NCI-H1048 (cell line): ENCODE data around the gene RFPL3.
"Not testable (repeated sequence)": the region's sequence is repeated elsewhere in the genome, so short reads cannot be mapped to it uniquely, and the experiment has no call there.

Experiments used
- DNase-seq: peaks from one replicate; lab custom pipeline; 2025; lab: John Stamatoyannopoulos, UW

RFPL3 gene

DNA sequence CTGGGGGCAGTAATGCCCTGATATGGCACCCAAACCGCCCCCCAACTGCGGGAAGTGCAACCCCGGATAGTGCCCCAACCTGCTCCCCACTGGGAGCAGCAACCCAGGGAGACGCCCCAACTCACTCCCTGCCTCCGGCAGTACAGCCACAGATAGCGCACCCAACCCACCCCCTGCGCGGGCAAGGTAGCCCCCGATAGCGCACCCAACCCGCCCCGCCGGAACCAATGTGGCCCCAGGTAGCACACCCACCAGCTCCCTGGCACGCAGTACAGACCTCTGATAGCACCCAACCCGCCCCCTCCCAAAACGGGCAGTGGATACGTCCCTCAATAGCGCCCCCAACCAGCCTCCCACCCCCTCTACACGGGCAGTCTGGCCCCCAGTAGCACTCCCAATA, 3.8 kb upstream of the RFPL3 start:
- DNase-seq, result no peak

DNA sequence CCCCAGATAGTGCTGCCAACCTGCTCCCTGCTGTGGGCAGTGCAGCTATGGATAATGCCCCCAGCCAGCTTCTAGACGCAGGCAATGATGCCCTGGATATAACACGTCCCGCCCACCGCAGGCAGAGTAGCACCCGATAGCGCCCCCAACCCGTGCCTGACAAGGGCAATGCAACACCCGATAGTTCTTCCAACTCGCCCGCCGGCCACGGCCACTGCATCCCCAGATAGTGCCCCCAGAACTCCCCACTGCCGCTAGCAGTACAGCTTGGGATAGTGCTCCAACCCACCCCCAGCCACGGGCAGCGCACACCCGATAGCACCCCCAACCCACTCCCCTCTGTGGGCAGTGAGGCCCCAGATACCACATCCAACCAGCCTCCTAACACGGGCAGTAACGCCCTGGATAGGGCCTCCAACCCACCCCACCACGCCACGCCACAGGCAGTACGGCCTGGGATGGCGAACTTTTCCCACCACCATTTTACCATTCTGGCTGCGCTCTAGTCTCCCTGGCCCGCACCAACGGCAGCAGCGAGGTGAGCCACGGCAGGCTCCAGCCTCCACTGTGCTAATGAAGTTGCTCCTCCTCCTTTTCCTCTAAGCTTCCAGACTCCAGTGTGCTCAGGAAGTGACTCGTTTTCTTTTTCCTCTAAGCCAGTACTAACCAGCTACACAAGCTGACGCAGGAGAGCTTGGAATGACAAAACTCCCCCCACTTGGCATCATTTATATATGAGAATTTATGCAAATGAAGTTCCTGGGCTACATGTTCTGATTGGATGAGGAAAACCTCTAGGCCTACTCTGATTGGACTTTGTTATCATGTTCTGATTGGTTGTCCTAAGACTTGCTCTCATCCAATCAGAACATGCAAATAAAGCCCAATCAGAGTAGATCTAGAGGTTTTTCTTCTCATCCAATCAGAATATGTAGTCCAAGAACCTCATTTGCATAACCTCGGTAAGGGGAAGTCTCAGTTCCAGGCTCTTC, 3.0 kb upstream of the RFPL3 start:
- DNase-seq, result no peak

DNA sequence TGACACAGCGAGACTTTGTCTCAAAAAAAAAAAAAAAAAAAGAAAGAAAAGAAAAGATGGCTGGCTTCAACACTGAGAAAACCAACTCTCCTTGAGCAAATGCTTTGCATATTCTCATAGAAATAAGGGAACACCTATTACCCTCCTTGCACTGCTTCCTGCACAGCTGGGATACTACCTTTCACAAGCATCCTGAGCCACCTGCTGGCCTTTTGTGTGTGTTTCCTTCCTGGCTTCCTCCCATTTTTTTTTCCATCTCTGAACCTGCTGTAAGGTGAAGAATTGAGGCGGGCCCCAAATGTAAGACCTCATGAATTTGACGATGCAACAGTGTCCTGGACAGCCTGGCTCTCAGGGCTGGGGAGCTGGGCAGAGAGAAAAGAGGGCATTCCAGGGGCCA, 1.9 kb upstream of the RFPL3 start:
- no peak for DNase-seq

DNA sequence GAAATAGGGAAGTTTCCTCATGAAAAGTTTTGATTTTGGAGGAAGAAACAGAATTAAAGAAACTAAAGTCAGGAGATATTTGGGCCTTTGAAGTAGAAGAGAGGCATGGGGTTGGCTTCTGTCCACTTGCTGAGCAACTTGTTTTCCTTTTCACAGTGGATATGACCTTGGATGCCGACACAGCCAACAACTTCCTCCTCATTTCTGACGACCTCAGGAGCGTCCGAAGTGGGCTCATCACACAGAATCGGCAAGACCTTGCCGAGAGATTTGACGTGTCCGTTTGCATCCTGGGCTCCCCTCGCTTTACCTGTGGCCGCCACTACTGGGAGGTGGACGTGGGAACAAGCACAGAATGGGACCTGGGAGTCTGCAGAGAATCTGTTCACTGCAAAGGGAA, 2.4 kb downstream of the RFPL3 start:
- not testable (repeated sequence) for DNase-seq

DNA sequence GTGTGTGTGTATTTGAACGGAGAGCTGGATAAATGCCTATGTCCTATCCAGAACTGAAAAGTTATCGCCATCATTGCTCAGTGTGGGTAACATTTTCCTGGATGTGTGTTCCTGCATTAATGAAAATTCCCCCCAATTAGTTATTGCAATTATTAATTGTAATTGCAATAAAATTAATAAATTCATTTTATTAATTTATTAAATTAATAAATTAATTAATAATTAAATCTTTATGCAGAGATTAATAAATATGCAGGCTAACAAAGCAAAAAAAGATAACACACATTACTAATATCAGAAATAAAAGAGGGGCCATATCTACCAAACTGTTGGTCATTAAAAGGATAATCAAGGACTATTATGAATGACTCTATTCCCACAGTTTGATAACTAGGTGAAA, 3.6 kb downstream of the RFPL3 start:
- DNase-seq, result no peak

DNA sequence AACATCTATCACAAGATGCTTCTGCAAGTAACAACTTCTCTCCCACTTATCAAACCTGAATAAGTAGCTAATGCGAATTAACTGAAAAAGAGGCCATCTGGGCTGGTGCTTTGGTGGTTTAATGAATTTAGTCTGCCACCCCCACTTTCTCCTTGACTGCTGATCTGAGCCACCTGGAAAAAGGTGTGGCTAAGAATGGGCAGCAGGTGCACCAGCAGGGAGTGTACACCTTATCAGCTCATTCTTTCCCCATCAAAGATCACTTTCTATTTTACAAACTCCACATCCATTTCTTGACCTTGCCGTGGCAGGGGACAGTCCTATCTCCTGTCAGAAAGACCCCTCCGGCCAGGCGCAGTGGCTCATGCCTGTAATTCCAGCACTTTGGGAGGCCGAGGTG, 6.5 kb downstream of the RFPL3 start:
- no peak for DNase-seq

DNA sequence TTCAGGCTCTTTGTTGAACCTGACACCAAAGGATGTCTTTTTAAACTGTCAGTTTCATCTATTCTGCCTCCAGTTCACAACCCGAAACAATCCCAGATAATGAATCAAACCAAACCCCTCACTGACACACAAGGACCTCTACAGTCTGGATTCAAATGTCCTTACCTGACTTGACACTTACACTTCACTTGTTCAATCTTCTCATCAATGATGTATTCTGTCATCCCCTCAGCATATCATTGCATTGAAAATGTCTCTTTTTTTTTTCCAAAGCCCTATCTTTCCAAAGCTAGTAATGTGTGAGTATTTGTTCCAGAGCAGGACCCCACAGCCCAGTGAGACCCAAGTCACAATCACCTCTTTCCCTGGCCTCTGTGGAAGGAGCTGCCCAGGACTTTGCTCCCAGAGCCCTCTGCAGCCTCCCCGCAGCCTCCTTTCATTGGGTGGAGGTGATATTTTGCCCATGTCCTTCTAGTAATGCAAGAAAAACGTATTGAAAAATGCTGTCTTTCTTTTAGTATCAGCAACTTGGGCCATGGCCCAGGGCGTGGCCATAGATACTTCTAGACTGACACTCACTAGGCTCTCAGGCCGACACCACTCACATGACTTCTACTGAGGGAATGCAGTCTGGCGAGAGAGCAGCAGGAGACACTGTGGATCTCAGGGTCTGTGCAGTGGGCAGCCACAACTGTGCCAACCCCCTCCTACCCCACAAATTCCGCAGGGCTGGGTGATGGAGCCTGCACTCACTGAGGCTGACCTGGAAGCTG, 18.2 kb downstream of the RFPL3 start:
- no peak for DNase-seq

DNA sequence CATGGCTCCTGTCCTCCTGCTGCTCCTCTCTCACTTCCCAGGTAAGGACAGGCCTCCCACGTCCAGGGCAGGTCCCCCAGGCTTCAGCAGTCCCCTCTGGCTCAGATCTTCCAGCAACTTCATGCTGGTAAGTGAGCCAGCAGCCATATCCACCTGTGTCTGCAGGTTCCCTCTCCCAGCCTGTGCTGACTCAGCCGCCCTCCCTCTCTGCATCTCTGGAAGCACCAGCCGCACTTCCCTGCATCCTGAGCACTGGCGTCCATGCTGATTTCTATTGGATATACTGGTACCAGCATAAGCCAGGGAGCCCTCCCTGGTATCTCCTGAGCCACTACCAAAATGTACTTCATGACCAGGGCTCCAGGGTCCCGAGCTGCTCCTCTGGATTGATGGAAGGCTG, 19.0 kb downstream of the RFPL3 start:
- no peak for DNase-seq

DNA sequence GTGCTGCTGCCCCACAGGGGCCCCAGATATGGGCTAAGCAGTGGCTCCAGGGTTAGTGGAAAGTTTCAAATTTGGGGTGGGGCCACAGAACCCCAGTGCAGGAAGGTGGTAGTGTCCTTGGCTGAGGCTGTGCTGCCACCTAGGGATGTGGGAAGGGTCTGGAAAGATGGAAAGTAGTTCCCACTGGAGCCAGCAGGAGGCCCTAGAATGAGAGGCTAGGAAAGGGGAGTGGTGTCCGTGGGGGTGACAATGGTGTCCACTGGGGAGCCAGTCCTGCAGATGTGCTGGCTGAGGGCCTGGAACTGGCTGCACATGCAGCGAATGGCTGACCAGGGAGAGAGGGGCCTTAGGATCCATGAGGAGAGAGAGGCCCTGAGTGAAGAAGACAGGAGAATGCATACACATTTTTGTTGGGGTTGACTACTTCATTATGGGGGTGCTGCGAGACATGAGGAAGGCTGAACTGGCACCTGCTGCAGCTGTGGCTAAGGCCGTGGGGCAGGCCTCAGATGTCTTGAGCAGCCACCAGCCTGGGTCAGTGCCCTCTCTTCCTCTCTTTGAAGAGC, 21.1 kb downstream of the RFPL3 start:
- no peak for DNase-seq

DNA sequence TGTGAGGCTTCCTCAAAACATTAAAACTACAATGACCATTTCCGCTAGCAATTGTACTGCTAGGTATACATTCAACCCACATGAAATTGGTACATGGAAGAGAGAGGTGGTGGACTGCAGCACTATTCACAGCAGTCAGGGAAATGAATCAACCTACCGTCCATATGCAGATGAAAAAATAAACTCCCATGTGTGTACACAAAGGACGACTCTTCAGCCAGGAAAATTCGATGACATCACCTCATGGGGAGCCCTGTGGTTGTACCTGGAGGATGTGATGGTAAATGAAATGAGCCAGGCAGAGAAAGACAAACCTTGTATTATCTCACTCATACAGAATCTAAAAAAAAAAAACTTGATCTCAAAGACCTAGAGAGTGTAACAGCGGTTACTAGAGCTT, 23.3 kb downstream of the RFPL3 start:
- no peak for DNase-seq

DNA sequence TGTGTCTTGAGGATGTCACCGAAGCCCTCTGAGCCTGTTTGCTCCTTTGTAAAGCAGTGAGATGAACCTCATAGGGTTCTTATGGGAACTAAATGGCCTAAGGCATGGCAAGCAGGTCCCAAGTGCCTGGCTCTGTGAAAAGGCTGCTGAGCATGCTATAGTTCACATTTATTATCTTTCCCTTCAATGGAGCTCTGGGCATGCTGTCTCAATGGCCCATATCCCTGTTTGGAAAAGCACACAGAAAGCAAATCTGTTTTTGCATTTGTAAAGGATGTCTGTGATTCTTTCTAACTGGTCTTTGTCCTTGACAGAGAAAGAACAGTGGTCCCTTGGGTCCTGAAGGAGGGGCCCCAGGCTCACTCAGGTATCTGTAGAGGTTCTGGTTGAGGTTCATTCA, 28.0 kb downstream of the RFPL3 start:
- DNase-seq, result no peak

DNA sequence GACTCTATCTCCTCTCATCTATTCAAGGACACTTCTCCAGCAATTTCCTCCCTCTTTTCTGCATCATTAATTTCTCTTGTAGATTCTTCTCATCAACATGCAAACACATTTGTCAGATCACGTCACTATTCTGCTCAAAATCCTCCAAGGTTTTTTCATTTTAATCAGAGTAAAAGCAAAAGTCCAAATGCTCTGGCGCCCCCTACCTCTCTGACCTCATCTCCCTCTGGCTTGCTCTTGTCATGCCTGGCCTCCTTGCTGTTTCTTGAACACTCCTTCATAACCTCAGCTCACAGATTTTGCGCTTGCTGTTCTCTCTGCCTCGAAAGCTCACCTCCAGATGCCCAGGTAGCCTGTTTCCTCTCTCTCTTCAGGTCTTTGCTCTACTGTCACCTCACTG, 32.0 kb downstream of the RFPL3 start:
- no peak for DNase-seq

DNA sequence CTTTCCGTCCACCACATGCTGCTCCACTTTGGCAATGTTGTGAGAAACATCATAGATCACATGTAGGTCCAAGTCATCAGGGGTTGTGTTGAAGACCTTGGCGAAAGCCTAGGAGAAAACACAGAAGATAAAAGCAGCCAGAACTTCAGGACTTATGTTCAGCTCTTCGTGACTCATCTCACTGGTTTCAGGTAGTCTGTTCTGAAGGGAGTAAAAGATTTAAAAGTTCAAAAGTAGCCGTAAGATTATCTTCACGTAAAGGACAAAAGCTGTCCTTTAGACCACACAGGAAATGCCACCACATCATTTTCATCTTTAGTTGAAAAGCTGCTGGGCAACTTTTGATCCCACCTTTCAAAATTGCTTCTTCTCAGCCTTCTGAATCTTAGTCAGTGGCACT, 37.4 kb downstream of the RFPL3 start:
- DNase-seq, result no peak

DNA sequence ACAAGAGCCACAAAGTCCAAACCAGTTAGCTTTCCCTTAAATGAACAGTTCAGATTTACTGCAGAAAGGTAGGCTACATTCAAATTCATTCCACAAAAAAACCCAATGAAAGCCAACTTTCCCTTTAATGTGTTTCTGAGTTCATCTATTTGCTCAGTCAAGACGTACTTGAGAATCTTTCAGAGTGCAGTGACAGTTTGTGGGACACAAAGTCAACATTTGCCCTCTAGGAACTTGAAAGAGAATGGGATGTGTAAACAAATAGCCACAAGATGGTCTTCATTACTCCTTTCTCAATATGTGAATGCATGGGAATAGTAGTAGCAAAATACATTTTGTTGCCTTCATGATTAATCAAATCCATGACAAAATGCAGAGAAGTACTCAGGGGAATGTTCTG, 38.6 kb downstream of the RFPL3 start:
- no peak for DNase-seq

DNA sequence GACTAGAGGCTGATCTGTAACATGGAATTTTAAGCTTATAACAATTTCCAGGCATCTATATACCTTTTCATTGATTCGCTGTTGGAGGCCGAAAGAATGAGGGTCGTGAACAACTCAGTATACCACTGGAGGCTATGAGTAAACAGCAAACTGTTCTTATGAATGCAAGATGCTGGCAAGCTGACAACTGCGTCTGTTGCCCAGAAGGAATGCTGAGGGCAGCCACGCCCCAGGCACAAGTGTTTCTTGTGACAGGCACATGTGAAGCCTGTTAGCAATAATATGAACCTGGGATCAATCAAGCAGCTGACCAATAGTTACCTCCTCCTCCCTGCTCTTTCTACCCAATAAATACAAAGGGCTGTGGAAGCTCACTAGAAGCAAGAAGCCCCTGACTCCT, 39.1 kb downstream of the RFPL3 start:
- no peak for DNase-seq

DNA sequence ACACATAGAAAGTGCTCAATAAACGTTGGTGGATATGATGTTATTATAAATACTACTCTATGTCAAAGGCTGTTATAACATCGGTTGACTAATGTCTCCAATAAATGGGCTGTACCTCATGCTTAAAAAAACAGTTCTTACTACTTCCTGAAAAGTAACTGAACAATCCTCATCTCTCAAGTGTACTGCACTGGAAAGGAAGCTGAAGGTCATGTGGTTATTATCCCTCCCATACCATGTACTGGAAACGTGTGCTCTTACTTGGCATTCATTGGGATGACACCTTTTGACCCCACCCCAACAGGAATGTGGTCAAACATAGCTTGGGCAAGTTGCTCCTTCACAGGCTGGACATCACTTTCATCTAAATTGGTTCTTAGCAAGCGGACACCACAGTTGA, 43.8 kb downstream of the RFPL3 start:
- DNase-seq, result no peak

DNA sequence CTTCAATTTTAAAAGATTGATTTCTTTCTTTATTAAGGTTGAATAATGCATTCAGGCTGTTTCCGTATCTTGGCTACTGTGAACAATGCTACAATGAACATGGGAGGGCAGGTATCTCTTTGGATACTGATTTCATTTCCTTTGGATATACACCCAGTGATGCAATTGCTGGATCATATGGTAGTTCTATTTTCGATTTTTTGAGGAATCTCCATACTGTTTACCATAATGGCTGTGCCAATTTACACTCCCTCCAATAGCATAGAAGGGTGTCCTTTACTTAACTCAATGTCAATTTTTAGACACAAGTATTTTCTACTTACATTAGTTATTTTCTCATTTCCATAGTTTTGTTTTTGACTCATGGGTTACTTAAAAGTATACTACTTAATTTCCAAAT, 46.4 kb downstream of the RFPL3 start:
- DNase-seq, result no peak

DNA sequence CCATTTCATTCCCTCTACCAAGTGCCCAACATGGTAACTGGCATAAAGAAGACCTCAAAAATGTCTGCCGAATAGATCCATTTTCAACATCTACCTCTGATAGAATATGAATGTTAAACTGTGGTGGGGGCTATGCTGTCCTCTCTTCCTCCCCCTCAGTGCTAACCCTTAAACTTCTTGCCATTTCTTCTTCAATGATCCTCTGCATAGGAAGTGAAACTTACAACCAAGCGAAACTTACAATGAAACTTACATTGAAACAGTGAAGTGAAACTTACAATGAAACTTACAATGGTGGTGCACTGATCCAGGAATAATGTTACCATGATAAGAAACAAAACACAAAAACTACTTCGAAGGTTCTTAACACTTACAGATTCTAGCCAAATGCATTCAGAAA, 49.6 kb downstream of the RFPL3 start:
- no peak for DNase-seq

DNA sequence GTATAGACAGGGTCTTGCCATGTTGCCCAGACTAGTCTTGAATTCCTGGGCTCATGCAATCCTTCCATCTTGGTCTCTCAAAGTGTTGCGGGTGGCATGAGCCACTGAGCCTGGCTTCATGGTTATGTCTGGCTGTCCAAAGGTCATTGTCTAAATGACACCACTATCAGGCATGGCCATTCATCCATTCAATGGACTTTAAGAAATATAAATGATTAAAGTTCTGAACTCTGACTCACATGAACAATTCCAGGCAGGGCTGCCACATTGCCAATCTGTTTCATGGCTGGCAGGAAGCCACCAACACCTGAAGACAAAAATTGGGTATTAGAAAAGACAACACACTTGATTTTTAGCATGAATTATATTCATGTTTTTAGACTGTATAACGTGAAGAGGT, 50.3 kb downstream of the RFPL3 start:
- no peak for DNase-seq

DNA sequence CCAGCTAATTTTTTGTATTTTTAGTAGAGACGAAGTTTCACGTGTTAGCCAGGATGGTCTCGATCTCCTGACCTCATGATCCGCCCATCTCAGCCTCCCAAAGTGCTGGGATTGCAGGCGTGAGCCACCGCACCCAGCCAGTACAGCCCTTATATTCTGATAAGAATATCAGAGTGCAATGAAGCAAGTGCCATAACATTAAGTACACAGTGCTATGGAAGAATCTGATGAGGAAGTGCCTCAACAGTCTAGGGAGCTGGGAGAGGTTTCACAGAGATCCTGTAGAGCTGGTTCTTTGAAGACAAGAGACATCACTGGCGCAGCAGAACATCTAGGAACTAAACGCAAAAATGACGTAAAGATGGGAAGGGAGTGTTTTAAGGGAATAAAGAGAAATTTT, 52.3 kb downstream of the RFPL3 start:
- no peak for DNase-seq

DNA sequence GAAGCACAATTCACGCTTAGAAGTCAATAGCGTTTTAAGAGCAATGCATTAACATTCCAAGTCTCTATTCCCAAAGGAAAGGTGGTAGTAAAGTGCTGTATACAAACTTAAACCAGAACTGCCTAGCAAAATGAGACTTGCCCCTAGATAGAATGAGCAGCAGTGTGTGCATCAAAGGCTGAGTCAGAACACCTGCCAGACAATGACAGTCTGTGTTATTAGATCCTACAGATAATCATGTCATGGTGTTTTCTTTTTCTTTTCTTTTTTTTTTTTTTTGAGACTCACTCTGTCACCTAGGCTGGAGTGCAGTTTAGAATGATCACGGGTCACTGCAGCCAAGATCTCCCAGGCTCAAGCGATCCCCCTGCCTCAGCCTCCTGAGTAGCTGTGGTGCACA, 52.8 kb downstream of the RFPL3 start:
- DNase-seq, result no peak
